ENCODE data around the gene PGAM5. TPM values are rescaled to one million over a fixed set of nuclear protein-coding genes. Genes with fewer than 3 reads are reported as not detected.

The PGAM5 gene
- total and polyA plus RNA-seq, 2 of the 4 experiments (the other 2 are of a cell fraction): 25.2 to 37.8 TPM

- Histone ChIP-seq H4K91ac (ENCODE audit: insufficient read depth, low read depth, low read length) (peak overlapping the region; percentile 3), H2BK5ac (ENCODE audit: low read depth, low read length, poor library complexity, severe bottlenecking) (peak overlapping the region; percentile 72), H3K36me3 (ENCODE audit: control insufficient read depth, insufficient read depth, low read length) (peaks cover 7% of the 10 kb centered on the region), H3K9ac (ENCODE audit: low read depth, low read length) (peak overlapping the region; percentile 90), H2AFZ (replicated peaks; ENCODE audit: low read length, poor library complexity) (peak overlapping the region; percentile 96), H4K20me1 (ENCODE audit: insufficient read depth, low read length) (peaks cover 11% of the 10 kb centered on the region), H3K9me3 (ENCODE audit: control insufficient read depth, insufficient read depth, low read length) (no peaks in the 10 kb centered on the region), H3K4me1 (ENCODE audit: control insufficient read depth, insufficient read depth, low read length) (0 out of 2 replicates have a peak, but pooled peaks cover 2% of the 10 kb centered on the region), H2BK120ac (ENCODE audit: low read depth, low read length) (no peak overlapping the region), H3K4ac (ENCODE audit: low read depth, low read length) (peak overlapping the region; percentile 71), H3K56ac (ENCODE audit: extremely low read depth, insufficient read depth, low read length) (peak overlapping the region; percentile 33; the same call in 1 of the 2 replicates), H4K8ac (ENCODE audit: low read depth in 2 of 2, low read length in 2 of 2) (peak overlapping the region; percentile 73 to 90; a peak in 3 of 4 replicates), H4K5ac (ENCODE audit: low read depth, low read length) (peak overlapping the region; percentile 68), H3K18ac (ENCODE audit: low read depth, low read length) (no peak overlapping the region), H3K4me2 (ENCODE audit: low read depth, low read length) (peak overlapping the region; percentile 92), H3K23ac (ENCODE audit: low read depth, low read length) (peak overlapping the region; percentile 57), H3K9me1 (ENCODE audit: insufficient read depth, low read length) (no peaks in the 10 kb centered on the region; the same call in 1 of the 2 replicates), H3K27me3 (ENCODE audit: control insufficient read depth, insufficient read depth, low read length) (no peaks in the 10 kb centered on the region), H2BK15ac (ENCODE audit: low read depth, low read length) (no peak overlapping the region), H3K79me1 (ENCODE audit: low read depth in 1 of 2, low read length in 2 of 2) (peaks cover 15 to 50% of the 10 kb centered on the region in 2 experiments), H3K14ac (replicated peaks; ENCODE audit: low read depth, low read length) (peak overlapping the region; percentile 15; the same call in 1 of the 2 replicates), H3K4me3 (ENCODE audit: insufficient read depth, low read depth, low read length) (peak overlapping the region; percentile 92), H2BK20ac (ENCODE audit: low read depth, low read length) (no peak overlapping the region), H3K27ac (ENCODE audit: insufficient read depth, low read length) (peak overlapping the region; percentile 81), H2AK9ac (replicated peaks; ENCODE audit: low read depth, low read length, poor library complexity) (peak overlapping the region; percentile 83), H2AK5ac (ENCODE audit: low read depth, low read length) (0 out of 2 replicates have a peak overlapping the region, but pooled peaks have one; percentile 23)
- dilution Hi-C loops (cut with HindIII; ENCODE audit: low sequenced_read_pairs, unreplicated experiment) (no loop called here), in situ Hi-C loops (cut with MboI; ENCODE audit: low sequenced_read_pairs) (no loop called here), intact Hi-C loops (cut with micrococcal nuclease) (no loop called here)
- no peak for TF ChIP-seq MAFK (IDR thresholded peaks at IDR 0.05; ENCODE audit: low read depth, low read length)
- no peak for TF ChIP-seq CHD1 (IDR thresholded peaks at IDR 0.05; ENCODE audit: low read depth, low read length)
- no peak for TF ChIP-seq RAD21 (IDR thresholded peaks at IDR 0.05; ENCODE audit: low read length)
- TF ChIP-seq BHLHE40 (IDR thresholded peaks at IDR 0.05; ENCODE audit: low read depth, low read length): no peak
- no peak for TF ChIP-seq SMC3 (IDR thresholded peaks at IDR 0.05; ENCODE audit: low read depth, low read length)
- no peak for TF ChIP-seq CEBPB (IDR thresholded peaks at IDR 0.05; ENCODE audit: low read depth, low read length)
- no peak for TF ChIP-seq MAZ (IDR thresholded peaks at IDR 0.05; ENCODE audit: borderline replicate concordance, low read depth, low read length)
- TF ChIP-seq FOS (IDR thresholded peaks at IDR 0.05; ENCODE audit: low read depth, low read length): no peak
- no peak for TF ChIP-seq CTCF (conservative IDR thresholded peaks at IDR 0.05; ENCODE audit: low read depth, low read length)
- TF ChIP-seq POLR2A (IDR thresholded peaks at IDR 0.05; ENCODE audit: low read depth, low read length): no peak
- TF ChIP-seq MXI1 (IDR thresholded peaks at IDR 0.05; ENCODE audit: borderline replicate concordance, low read depth, low read length): no peak
- no peak for TF ChIP-seq NFE2L2 (IDR thresholded peaks at IDR 0.05; ENCODE audit: low read depth, low read length)
- no peak for TF ChIP-seq USF2 (IDR thresholded peaks at IDR 0.05; ENCODE audit: low read depth, low read length)
- no peak for TF ChIP-seq ELK1 (IDR thresholded peaks at IDR 0.05; ENCODE audit: borderline replicate concordance, low read depth, low read length)
- no peak for TF ChIP-seq RFX5 (IDR thresholded peaks at IDR 0.05; ENCODE audit: low read depth, low read length)
- TF ChIP-seq RCOR1 (IDR thresholded peaks at IDR 0.05; ENCODE audit: insufficient replicate concordance, low read length): no peak
- no peak for DNase-seq
- no TSS peak for BruUV-seq (replicated peaks)
- WGBS, 2 experiments (ENCODE audit: extremely low coverage in 2 of 2, insufficient read length in 1 of 2): 0% methylated on average over 9 of the region's 26 CpGs; no CpG with 5 or more reads in 1 of the 2 experiments
- ChIA-PET POLR2A (ENCODE audit: unreplicated experiment) (no interaction called here), CTCF (no interaction called here)
- peak; percentile 55 for ATAC-seq (ENCODE audit: low read depth)
Measured at GRCh38 chr12:132710043-132710404, 618 bp upstream of the PGAM5 start.
